Upper lobe of right lung (tissue), 1 donor: ENCODE results near the gene PLD4. TPM values are rescaled to one million over a fixed set of nuclear protein-coding genes. Genes with fewer than 3 reads are reported as not detected.

Experiments
- ATAC-seq: fragments of 200-7000 bp; cut with Tn5 transposase; one replicate; pipeline ENCODE4 v1.9.1; 2020; ENCODE audit warnings: mild to moderate bottlenecking, moderate library complexity
- DNase-seq: peaks from one replicate; pipeline ENCODE4 v3.0.0-alpha.2; 2020
- H3K27ac ChIP-seq: fragments of 200-600 bp; one replicate; pipeline ENCODE4 v1.8.0; 2022
- H3K27me3 ChIP-seq: fragments of 200-600 bp; one replicate; pipeline ENCODE4 v1.8.0; 2022; ENCODE audit warnings: mild to moderate bottlenecking
- H3K36me3 ChIP-seq: fragments of 200-600 bp; one replicate; pipeline ENCODE4 v1.8.0; 2022
- H3K4me1 ChIP-seq: fragments of 200-600 bp; one replicate; pipeline ENCODE4 v1.8.0; 2022
- H3K4me3 ChIP-seq: fragments of 200-600 bp; one replicate; pipeline ENCODE4 v1.8.0; 2022; ENCODE audit warnings: mild to moderate bottlenecking
- H3K9me3 ChIP-seq: fragments of 200-600 bp; one replicate; pipeline ENCODE4 v1.8.0; 2022
- intact Hi-C: fragments of 100-400 bp; cut with DNase I; formaldehyde crosslinking; loops from one replicate; pipeline ENCODE4 v1.11.0; 2022
- long read RNA-seq: library from polyadenylated mRNA; unstranded; transcript quantifications from one replicate; pipeline ENCODE4 v2.0.0, GENCODE V29; 2021
- total RNA-seq: library from RNA; stranded (reverse); fragmentation: NEBNext Ultra II Directional; extraction: Animal tissue kit (Norgen Biotek cat#: 25700); gene quantifications from one replicate; pipeline ENCODE4 v1.2.1, GENCODE V29; 2021
- TF ChIP-seq, protein P1 (sequence below): fragments of 200-600 bp; IDR thresholded peaks from one replicate; pipeline ENCODE4 v1.8.0; 2022; ENCODE audit warnings: antibody characterized with exemption
- donor health status: DM: no; HTN: yes; CAD: no; lungs with severe emphysema.

Gene PLD4, protein sequence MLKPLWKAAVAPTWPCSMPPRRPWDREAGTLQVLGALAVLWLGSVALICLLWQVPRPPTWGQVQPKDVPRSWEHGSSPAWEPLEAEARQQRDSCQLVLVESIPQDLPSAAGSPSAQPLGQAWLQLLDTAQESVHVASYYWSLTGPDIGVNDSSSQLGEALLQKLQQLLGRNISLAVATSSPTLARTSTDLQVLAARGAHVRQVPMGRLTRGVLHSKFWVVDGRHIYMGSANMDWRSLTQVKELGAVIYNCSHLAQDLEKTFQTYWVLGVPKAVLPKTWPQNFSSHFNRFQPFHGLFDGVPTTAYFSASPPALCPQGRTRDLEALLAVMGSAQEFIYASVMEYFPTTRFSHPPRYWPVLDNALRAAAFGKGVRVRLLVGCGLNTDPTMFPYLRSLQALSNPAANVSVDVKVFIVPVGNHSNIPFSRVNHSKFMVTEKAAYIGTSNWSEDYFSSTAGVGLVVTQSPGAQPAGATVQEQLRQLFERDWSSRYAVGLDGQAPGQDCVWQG
- total RNA-seq = 3.1 TPM
- long read RNA-seq, full-length matches to known transcripts = 5 of 8 reads
- long read RNA-seq, partial matches to known transcripts = 0 of 8 reads
- long read RNA-seq, other reads (novel, unspliced or antisense) = 3 of 8 reads

DNA sequence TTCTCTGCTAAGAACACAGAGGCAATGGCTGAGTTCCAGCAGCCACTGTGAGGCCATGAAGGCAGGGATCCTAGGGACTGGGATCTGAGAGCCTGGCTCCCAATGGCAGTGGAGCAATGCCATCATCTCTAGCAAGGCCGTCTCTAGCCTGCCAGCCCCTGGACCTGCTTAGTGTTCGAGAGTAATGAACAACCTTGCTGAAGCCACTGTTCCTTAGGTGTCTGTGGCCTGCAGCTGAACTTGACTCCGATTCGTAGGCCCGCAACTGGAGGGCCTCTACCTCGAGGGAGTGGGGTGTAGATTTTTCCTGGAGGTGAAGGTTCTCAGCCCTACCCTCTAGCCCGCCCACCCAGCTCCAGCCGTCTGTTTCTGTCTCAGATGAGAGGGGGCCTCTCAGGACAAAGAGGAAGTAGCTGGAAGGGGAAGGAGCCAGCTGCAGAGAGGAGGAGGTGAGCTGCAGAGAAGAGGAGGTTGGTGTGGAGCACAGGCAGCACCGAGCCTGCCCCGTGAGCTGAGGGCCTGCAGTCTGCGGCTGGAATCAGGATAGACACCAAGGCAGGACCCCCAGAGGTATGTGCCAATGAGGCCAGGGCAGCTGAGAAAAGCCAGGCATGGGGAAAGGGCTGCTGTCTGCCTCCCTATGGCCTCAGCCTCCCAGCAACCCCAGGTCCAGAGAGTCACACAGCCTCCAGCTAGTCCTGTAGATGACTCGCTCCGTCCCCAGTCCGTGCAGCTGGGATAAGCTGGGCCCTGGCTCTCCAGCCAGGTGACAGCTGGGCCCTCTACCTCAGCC is at the start of gene PLD4:
Gene PLD4 (plus strand): TSS at position 459 of the 793 bp plus-strand sequence. CDS start 2,262 bp downstream, outside the sequence.
- no peak for DNase-seq
- Histone ChIP-seq H3K27me3 (no peaks in the 10 kb centered on the region), H3K4me3 (no peak within 1 kb of the TSS), H3K4me1 (no peaks in the 10 kb centered on the region), H3K36me3 (no peaks in the 10 kb centered on the region), H3K9me3 (no peaks in the 10 kb centered on the region), H3K27ac (no peak within 1 kb of the TSS)
- intact Hi-C loops = no loop called here
- ATAC-seq = peak; percentile 43
- TF ChIP-seq, protein P1, sequence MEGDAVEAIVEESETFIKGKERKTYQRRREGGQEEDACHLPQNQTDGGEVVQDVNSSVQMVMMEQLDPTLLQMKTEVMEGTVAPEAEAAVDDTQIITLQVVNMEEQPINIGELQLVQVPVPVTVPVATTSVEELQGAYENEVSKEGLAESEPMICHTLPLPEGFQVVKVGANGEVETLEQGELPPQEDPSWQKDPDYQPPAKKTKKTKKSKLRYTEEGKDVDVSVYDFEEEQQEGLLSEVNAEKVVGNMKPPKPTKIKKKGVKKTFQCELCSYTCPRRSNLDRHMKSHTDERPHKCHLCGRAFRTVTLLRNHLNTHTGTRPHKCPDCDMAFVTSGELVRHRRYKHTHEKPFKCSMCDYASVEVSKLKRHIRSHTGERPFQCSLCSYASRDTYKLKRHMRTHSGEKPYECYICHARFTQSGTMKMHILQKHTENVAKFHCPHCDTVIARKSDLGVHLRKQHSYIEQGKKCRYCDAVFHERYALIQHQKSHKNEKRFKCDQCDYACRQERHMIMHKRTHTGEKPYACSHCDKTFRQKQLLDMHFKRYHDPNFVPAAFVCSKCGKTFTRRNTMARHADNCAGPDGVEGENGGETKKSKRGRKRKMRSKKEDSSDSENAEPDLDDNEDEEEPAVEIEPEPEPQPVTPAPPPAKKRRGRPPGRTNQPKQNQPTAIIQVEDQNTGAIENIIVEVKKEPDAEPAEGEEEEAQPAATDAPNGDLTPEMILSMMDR = no peak

DNA sequence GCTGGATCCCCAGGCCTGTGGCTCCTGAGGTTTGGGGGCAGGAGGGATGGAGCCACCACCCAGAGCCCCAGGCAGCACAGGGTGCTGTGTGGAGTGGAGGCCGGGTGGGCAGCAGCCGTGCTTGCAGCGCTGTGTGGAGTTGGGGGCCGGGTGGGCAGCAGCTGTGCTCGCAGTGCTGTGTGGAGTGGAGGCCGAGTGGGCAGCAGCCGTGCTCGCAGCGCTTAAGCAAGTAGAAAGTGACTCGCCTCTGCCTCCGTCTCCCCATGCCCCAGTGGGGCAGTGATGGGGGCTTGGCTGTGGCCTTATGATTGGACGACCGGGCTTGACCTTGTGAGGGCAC is 49.3 kb upstream of the PLD4 start:
- Histone ChIP-seq H3K9me3 (no peaks in the 10 kb centered on the region), H3K4me1 (no peaks in the 10 kb centered on the region), H3K27ac (no peak overlapping the region), H3K4me3 (no peak overlapping the region), H3K36me3 (no peaks in the 10 kb centered on the region), H3K27me3 (no peaks in the 10 kb centered on the region)
- TF ChIP-seq, protein P1 = no peak
- no peak for DNase-seq
- intact Hi-C loops = no loop called here
- no peak for ATAC-seq

DNA sequence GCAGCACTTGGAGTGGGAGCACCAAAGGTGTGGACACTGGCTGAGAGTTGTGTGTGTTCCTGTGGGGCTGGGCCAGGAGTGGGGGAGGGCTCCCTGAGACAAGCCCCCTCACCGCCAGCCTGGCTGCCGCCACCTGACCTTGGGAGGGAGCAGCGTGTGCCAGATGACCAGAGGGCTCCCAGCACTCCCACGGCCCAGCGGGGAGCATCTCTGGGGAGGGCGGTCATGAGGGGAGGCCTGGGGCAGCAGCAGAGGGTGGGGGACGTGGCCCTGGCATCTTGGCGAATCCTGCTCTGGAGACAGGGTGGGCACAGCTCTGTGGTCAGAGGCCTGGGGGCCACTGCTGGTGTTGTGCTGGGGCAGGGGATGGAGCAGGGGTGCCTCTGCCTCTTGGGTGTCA is 48.9 kb upstream of the PLD4 start:
- TF ChIP-seq, protein P1 = no peak
- no peaks in the 10 kb centered on the region for H3K36me3 ChIP-seq
- no peaks in the 10 kb centered on the region for H3K4me1 ChIP-seq
- DNase-seq (peak; percentile 61), ATAC-seq (no peak)
- H3K9me3 ChIP-seq = no peaks in the 10 kb centered on the region
- no peaks in the 10 kb centered on the region for H3K27me3 ChIP-seq
- intact Hi-C loops = no loop called here
- no peak overlapping the region for H3K4me3 ChIP-seq
- H3K27ac ChIP-seq = no peak overlapping the region

DNA sequence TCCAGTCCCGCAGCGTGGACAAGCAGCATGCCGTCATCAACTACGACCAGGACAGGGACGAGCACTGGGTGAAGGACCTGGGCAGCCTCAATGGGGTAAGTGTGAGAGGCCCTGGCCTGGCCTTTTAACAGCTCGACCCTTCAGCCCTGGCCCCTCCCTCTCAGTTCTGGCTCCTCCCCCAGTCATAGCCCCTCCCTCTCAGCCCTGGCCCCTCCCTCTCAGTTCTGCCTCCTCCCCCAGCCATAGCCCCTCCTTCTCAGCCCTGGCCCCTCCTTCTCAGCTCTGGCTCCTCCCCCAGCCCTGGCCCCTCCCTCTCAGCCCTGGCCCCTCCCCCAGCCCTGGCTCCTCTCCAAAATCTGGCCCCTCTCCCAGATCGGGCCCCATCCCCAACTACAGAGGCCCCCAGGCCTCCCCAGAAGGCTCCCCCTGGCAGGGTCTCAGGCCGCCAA is 48.4 kb upstream of the PLD4 start:
- Histone ChIP-seq H3K27me3 (no peaks in the 10 kb centered on the region), H3K4me3 (no peak overlapping the region), H3K36me3 (no peaks in the 10 kb centered on the region), H3K9me3 (no peaks in the 10 kb centered on the region), H3K4me1 (no peaks in the 10 kb centered on the region), H3K27ac (no peak overlapping the region)
- DNase-seq (peak; percentile 61), ATAC-seq (peak; percentile 77)
- TF ChIP-seq, protein P1 = no peak
- intact Hi-C loops = no loop called here

DNA sequence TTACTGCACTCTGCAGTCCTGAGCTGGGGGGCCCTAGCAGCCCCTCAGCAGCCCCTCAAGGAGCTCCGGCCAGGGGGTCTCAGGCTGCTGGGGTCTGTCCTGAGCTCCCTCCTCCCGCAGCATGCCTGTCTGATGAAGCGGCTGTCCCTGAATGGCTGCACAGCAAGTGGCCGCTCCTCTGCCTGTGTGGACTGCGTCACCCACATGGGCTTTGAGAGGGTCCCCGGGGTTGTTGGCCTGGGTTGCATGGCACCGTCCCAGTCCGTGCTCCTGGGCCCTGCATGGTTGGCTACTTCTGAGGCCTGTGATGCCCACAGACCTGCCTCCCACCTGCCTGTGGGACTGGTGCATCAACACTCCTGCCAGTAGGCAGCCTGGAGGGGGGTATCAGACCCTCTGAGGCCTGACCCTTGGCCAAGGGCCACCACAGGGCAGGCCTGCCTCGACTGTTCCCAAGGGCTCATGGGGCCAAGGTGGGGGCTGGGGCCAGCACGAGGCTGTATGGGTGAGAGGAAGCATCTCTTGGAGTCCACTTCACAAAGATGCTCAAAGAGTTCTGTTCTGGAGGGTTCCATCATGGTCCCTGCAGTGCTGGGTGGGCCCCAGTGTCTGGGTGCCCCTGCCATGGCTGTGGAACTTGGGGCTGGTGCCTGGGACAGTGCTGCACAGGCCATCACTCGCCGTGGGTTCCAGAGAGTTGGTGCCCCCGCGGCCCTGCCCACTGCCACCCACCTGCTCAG is 47.4 kb upstream of the PLD4 start:
- TF ChIP-seq, protein P1 = no peak
- H3K27ac ChIP-seq = no peak overlapping the region
- no peaks in the 10 kb centered on the region for H3K9me3 ChIP-seq
- no peak for DNase-seq
- H3K4me1 ChIP-seq = no peaks in the 10 kb centered on the region
- H3K27me3 ChIP-seq = no peaks in the 10 kb centered on the region
- intact Hi-C loops = no loop called here
- no peaks in the 10 kb centered on the region for H3K36me3 ChIP-seq
- no peak for ATAC-seq
- H3K4me3 ChIP-seq = no peak overlapping the region
